Fibroblast of skin of right quadriceps (primary cell): ENCODE data around the gene SENP8.

Source experiments
- DNase-seq: peaks from one replicate; pipeline ENCODE4 v3.0.0-alpha.2; 2013

Gene SENP8

DNA sequence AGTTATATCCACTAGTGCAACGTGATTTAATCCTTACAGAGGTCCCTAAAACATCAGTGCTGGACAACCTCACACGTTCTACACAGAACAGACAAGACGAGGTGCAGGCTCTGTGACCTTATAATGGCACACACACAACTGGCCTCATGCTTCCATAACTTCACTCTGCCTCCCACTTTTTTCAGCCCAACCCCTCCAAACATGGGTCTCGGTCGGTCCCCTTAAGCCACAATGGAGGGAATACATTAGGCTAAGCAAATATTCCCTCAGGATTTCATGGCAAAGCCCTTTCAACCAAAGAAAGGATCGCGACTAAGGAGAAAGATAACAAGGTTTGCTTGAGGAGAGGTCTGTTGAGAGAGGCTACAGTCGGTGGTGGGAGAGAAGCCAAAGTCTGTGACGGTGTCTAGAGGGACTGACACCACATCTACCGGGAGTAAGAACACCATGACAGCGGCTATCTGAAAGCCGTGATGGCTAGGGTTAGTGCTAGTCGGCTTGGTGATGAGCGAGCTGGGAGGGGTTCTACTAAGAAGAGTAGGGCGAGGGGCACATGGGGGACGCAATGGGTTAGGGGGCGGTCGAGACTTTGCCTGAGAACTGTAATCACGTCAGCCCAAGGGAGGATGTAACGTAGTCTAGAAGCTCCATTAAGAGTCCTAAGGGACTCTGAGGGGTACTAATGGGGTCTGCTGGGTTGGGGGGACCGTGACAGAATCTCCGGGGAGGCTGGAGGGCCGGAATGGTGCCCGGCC, 1.3 kb upstream of the SENP8 start:
- DNase-seq, result peak; percentile 14

DNA sequence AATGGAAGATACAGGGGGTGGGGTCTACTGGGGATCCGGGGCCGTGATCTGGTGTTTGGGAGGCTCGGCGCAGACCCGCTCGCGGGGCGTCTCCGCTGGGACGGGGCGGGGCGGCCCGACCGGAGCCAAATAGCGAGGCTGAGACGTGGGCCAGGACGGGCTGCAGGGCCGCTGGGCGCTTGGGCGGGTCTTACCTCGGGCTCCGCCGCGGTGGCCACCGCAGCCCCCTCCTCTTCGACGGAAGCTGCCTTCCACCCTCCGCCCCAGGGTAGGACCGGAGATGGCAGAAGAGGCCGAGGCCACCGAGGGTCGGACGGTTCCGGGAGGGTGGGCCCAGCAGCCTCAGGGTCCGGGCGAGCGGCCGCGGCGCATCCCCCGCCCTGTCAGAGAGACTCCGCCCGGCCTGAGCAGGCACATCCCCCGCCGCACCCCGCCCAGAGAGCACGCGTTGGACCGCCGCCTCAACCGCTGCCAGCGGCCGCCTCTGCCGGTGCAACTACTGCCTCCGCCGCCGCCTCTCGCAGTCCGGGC, 652 bp upstream of the SENP8 start:
- peak; percentile 75 for DNase-seq

DNA sequence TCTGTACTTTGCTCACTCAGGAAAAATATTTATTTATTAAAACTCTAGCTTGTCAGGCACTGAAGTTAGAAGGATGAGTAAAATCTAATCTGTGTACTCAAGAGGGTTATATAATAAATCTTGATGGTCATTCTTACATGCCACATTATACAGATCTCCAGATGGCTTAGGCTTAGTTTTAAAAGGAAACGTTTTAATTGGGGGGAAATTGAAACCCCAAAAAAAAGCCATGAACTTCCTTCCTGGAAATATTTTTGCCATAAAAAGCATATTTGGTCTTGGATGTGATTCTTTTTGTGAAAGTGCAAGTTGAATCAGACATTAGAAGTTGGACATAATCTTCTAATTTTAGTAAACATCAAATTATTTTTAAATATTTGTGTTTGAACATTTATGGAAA, 6.0 kb downstream of the SENP8 start:
- no peak for DNase-seq

DNA sequence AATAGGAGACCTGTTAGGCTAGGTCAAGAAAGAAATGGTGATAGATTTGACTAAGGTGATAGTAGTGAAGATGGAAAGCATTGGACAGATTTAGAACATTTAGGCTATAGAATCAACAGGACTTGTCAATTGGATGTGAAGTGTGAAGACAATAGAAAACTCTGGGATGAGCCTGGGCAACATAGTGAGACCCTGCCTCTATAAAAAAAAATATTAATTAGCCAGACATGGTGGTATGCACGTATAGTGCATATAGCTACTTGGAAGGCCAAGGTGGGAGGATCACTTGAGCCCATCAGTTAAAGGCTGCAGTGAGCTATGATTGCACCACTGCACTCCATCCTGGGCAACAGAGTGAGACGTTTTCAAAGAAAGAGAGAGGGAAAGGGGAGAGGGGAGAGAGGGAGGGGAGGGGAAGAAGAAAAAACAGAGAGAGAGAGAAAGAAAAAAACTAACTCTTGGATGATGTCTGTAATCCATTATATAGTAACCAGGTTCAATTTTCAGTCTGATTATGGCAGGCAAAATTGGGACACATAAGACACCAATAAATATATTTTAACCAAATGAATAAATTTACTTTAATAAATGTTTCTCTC, 9.6 kb downstream of the SENP8 start:
- no peak for DNase-seq

DNA sequence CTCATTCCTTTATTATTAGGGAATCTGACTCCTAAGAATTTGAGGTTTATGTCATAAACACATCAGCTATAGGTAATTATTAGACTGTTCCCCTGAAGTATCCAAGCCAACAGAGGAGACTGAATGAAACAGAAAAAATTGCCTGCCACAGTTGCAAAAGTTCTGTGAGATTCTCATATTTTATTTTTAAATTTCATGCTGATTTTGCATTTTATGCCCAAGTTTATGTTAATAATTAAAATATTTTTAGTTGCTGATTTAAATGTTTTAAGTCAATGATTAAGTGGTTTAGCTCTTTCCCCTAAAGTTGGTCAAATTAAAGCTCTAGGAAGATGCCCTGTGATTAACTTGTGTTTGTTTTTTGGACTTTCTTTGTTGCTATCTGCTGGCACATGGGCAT, 10.2 kb downstream of the SENP8 start:
- DNase-seq, result no peak

DNA sequence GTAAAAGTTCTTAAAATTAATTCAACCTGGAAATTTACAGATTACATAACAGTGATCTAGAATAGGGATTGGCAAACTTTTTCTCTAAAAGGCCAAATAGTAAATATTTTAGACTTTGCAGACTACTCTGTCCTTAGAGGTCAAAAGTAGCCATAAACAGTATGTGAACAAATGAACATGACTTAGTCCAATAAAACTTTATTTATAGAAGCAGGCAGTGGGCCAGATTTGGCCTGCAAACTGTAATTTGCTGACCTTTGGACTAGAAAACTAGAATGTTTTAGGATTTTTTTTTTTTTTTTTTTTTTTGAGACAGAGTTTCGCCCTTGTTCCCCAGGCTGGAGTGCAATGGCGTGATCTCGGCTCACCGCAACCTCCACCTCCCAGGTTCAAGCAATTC, 12.1 kb downstream of the SENP8 start:
- DNase-seq, result no peak

DNA sequence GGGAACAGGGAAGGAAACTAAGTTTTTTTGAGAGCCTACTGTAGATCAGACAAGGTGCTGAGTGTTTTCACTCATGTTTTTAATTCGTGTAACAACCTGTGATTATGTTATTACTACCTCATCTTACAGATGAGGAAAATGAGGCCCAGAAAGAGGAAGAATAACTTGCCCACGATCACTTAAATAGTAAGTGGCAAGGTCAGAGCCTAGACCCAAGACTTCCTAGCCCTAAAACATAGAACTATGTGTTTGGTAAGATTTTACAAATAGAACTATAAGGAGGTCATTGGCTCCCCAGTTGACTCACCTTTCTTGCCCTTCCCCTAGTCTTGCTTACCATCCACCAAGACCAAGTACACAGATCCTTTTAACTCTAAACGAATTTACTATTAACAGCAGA, 13.7 kb downstream of the SENP8 start:
- DNase-seq, result no peak

DNA sequence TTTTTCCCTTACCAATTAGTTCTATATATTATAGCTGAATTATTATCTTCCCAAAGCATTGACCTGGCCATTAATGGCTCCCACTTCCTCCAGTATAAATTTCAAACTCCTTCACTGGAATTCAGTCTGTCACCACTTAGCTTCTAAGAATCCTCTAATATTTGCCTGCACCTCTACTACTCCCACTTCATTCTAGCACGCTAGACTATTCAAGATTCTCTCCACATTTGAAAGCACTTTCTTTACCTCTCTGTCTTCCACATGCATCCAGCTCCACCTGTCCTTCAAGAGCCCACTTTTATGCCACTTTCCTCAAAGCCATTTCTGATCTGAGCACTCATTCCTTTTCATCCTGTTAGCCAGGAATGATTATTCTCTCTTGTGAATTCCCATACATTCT, 15.0 kb downstream of the SENP8 start:
- no peak for DNase-seq

DNA sequence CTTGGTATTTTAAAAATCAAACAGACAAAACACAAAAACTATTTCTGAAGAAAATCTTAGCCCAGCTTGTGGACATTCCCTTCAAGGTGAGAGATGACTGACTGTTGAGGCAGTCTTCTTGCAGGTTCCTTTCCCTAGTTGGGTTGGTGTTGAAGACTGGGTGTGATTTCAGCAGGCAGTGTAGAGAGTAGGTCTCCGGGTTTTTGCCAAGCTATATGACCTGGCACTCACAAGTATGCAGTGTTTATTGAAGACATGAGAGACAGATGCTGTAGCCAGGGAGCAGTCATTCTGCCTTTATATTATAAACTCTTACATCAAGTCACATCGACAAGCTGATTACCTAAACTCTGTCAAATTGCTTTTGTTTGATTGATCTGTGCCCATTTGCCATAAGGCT, 17.5 kb downstream of the SENP8 start:
- DNase-seq, result no peak

DNA sequence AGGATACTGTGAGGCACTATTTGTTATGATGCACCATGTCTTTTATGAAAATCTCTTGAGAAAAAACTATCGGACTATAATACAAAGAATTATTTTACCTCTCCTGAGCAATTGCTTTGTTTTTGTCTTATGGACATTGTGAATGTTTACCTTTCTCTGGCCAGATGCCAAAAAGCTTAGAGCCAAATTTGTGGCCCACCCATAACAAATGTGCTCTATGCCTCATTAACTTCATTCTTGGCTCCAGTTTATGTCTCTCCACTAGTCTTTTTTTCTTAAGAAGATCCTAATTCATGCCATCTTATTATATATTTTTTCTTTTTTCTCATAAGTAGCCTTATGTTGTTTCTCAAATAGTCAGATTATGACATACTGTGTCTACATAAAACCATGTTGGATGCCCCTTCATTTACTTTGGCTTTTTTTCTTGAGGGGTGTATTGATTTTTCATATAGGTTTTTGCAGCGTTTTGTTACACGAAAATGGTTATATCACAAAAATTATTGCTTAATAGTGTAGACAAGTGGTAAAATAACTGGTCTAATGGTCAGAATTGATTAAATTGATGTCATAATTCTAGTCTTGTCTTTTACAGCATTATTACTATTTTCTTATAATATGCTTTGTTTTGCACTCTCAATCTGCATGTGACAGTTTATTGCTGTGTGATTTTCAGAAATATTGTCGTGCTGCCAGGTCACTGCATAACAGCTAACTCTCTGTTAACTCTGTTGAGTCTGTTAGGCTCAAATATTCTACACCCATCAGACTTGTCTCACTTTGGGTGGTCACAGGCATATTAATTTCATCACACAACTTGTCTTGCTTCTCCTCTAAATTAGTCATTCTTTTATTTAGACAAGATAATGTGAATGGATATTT, 18.2 kb downstream of the SENP8 start:
- no peak for DNase-seq

DNA sequence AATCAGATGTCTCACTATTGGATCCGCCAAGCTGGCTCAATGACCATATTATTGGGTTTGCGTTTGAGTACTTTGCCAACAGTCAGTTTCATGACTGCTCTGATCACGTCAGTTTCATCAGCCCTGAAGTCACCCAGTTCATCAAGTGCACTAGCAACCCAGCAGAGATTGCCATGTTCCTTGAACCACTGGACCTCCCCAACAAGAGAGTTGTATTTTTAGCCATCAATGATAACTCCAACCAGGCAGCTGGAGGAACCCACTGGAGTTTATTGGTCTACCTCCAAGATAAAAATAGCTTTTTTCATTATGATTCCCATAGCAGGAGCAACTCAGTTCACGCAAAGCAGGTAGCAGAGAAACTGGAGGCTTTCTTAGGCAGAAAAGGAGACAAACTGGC, 21.5 kb downstream of the SENP8 start:
- no peak for DNase-seq

DNA sequence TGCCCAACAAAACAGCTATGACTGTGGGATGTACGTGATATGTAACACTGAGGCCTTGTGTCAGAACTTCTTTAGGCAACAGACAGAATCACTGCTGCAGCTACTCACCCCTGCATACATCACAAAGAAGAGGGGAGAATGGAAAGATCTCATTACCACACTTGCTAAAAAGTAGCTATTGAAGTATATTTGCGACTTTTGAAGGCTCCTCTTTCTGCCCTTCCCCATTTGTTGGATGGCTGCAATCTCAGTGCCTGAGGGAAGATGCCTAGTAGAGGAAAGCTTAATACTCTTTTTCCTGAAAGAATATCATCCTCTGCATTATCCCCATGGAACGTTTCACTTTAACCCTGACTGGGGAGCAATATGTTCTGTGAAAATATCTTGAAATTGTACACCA, 21.9 kb downstream of the SENP8 start:
- DNase-seq, result no peak

DNA sequence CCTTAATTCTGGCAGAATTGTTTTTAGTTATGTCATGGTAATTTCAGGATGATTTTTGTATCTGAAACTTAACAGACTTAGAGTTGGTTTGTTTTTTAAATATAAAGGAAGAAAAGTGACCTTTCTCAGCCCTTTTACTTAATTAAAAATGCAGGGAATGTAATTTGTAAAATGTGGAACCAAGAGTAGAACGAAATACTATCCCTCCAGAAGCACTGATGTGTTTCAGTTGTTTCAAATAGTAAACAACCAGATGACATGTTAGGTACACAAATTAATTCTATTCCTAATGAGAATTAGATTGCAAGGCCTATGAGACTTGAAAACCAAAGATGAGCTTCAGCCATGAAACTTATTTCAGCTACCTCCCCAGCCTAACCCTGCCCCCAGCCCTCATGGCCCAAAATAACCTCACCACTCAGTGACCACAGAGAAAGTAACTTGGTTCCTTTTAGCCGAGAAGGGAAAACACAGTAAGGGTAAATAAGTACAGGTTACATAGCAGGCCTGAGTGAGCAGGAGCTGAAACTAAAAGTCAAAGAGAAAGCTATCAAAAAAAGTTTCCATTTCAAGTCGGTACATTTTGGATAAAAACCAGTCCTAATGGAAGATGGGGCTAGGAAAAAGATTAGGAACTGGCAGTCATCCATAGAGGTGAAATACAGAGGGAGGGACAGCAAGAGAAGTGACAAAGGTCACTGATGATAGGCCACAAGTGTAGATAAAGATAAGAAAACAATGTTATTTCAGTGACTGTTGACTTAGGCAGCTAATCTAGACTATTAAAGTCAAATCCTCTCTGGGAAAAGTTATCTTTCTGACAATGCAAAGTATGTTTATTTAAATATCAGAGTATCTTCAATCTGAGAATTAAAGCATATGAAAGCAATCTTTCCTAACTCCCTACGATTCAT, 23.2 kb downstream of the SENP8 start:
- no peak for DNase-seq

DNA sequence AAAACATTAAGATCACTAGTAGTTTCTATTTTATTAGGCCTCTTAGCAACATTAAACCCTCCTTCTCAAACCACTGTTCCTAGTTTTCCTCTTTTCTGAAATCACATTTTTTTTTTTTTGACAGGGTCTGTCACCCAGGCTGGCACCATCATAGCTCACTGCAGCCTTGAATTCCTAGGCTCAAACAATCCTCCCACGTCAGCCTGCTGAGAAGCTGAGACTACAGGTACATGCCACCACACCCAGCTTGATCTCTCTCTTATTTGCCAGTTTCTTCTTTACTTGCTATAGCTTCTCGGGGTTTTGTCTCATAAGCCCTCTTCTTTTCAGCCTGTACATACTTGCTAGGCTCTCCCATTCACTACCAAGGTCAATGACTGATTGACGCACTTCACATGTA, 28.0 kb downstream of the SENP8 start:
- no peak for DNase-seq

DNA sequence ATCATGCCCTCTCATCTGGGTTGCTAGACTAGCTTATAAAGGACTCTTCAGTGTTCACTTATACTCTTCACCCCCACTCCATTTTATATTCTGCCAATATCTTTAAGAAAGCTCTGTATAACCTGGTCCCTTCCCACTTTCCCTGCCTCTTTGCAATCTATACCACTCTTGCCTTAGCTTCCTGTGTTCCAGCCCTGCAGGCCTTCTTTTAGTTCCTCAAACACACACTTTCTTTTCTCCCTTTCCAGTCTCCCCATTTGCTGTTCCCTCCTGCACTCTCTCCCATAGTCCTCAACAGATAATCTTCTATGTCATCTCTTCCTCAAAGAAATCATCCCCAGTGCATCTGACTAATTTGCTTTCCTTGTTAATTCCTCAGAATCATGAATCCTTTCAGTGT, 28.7 kb downstream of the SENP8 start:
- no peak for DNase-seq

DNA sequence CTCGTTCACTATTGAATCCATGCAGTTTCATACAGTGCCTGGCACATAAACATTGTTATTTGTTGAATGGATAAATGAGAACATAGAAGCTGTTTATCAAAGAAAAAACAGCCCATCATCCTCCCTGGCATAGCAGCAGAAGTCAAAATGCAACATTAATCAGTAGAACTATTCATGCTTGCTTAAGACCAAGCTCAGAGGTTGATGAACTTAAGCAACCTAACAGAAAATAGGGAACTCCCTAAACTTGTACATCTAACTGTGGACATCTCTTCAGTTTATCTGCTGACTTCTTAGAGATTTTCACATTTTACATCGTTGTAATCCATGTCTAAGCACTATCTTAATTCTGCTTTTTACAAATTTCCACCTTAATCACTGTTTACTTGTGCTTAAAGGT, 29.2 kb downstream of the SENP8 start:
- DNase-seq, result no peak

DNA sequence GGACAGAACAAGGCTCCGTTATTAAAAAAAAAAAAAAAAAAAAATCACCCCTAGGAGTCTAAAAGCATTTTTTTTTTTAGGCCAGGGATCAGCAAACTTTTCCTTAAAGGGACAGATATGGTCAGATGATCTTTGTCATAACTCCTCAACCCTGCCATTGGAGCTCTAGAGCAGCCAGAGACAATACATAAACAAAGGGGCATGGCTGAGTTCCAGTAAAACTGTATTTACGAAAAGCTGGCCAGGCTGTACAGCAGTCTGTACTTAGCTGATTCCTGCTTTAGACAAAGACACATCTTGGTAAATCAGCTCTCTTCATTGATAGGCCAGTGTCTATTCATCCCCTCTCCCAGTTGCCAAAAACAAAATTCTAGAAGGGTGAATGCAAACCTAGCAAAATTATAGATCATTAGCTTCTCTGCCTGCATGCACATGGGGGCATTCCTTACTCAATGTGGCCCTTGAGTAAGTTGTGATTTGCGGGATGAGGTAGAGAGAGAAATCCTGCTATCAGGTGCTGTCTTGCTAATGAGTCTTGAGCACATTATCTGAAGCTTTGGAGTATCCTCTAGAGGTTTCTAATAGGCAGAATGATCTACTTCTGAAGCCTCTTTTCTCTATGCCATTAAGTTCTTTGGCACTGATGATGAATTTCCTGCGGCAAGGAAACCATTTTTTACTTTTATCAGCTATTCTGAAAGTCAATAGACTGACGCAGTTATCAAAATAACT, 35.2 kb downstream of the SENP8 start:
- no peak for DNase-seq

DNA sequence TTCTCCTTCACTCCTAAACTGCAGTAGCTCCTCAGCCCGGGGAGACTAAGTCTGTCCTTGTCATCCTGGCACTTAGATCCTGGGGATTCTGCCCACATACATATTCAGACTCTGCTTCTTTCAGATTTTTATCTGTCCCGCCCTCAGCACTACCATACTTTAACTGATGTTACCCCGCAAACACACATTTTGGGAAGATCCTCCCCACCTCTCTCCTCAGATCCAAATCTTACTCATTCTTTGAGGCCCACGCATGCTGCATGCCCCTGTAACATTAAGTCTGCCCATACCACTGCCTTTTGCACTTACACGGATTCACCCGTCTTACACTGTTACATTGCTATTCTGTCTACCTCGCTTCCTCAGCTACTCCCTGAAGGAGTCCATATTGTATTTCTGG, 36.1 kb downstream of the SENP8 start:
- DNase-seq, result no peak

DNA sequence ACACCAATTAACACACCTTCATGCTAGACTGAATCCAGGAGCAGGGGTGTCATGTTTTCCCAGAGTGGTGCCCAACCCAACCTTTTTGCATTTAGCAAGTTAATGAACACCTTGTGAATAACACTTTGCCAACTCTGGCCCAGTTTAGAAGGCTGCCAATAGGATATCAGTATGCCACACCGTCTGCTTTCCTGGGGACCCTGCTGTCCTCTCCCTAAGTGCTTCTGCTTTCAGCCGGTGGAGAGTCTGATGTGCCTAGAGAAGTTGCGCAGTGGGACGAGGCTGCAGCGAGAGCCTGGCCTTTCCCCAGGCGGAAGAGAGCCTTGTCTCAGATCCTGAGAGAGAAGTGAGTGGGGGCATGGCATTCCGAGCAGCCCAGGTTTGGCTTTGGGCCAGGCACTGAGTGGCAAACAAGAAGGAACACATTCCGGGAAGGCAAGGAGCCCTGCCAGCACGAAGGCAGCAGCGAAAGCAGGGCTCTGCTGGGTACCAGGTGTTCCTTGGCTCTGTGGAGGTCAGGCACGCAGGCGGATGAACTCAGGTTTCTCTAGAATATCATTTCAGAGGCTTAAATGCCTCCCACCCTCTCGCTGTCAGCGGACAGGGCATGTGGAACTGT, 36.9 kb downstream of the SENP8 start:
- DNase-seq, result peak; percentile 33

DNA sequence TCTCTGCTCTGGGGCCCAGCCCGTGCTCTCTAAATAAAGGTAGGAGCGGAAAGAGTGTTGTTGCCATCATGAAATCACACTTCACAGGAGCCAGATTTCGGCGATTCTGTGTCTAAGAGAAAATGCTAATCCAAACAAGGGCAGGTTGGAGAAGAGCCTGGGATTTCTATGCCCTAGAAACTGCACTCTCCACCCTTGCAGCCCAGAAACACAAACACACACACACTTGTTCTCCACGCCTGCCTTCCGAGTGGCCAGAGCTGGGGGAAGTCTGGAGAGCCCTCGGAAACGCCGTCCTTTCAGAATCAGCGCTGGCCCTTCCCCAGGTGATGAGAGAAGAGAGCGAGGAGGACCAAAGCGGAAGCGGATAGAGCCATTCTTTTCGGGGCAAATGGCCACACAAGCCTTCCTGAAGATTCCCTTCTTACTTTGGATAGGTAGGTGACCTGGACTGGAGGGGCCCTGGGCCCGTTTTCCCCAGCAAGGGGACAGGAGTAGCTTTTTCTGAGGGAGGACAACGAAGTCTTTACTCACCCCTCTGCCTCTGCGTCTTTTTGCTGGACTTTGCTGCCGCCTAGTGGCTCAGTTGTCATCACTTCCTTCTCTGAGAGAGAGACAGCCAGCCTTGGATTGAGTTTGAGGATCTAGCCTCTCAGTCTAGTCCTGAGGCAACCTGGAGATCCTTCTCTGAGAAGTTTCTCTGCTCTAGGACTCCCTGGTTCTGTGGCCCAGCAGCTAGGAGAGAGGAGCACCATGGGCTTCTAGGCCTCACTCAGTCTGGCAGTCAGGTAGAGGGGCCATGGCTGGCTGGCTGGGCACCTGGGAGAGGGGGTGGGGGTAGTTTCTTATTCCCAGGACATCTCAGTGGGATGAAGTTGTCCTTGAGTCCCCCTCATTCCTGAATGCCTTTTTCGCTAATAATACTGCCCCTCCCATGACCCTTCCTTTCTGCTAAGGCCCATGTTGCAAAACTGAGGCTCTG, 37.7 kb downstream of the SENP8 start:
- DNase-seq, result peak; percentile 74
